Measurements from ENCODE around the gene COX4I2.
"Not testable (repeated sequence)": the region's sequence is repeated elsewhere in the genome, so short reads cannot be mapped to it uniquely, and the experiment has no call there.

COX4I2 gene

GRCh38 chr20:31608251-31608945 lies 29.3 kb upstream of the COX4I2 start:
- DNase-seq, result no peak

GRCh38 chr20:31612271-31612640 lies 25.5 kb upstream of the COX4I2 start:
- not testable (repeated sequence) for DNase-seq

GRCh38 chr20:31615416-31615815 lies 22.3 kb upstream of the COX4I2 start:
- DNase-seq, result no peak

- no peak for DNase-seq
Observed at GRCh38 chr20:31617432-31618104, 20.1 kb upstream of the COX4I2 start.

GRCh38 chr20:31620246-31620645 lies 17.5 kb upstream of the COX4I2 start:
- DNase-seq, result no peak

- DNase-seq, result not testable (repeated sequence)
Observed at GRCh38 chr20:31623123-31623505, 14.6 kb upstream of the COX4I2 start.

GRCh38 chr20:31626534-31626933 lies 11.2 kb upstream of the COX4I2 start:
- not testable (repeated sequence) for DNase-seq

GRCh38 chr20:31628057-31628456 lies 9.7 kb upstream of the COX4I2 start:
- not testable (repeated sequence) for DNase-seq

- DNase-seq, result no peak
Observed at GRCh38 chr20:31630187-31630790, 7.4 kb upstream of the COX4I2 start.

- DNase-seq, result no peak
Observed at GRCh38 chr20:31632548-31633338, 5.0 kb upstream of the COX4I2 start.

GRCh38 chr20:31633339-31633914 lies 4.3 kb upstream of the COX4I2 start:
- no peak for DNase-seq

GRCh38 chr20:31638317-31638716 lies 605 bp downstream of the COX4I2 start:
- DNase-seq, result no peak

GRCh38 chr20:31638816-31639215 lies 1.1 kb downstream of the COX4I2 start:
- no peak for DNase-seq

- DNase-seq, result no peak
Observed at GRCh38 chr20:31640259-31640658, 2.5 kb downstream of the COX4I2 start.

- DNase-seq, result no peak
Observed at GRCh38 chr20:31641391-31641790, 3.7 kb downstream of the COX4I2 start.

- DNase-seq, result no peak
Observed at GRCh38 chr20:31642837-31643236, 5.1 kb downstream of the COX4I2 start.

- no peak for DNase-seq
Observed at GRCh38 chr20:31643522-31643921, 5.8 kb downstream of the COX4I2 start.

GRCh38 chr20:31644701-31645100 lies 7.0 kb downstream of the COX4I2 start:
- DNase-seq, result no peak

GRCh38 chr20:31648104-31648503 lies 10.4 kb downstream of the COX4I2 start:
- DNase-seq, result not testable (repeated sequence)

- DNase-seq, result no peak
Observed at GRCh38 chr20:31652917-31653396, 15.2 kb downstream of the COX4I2 start.

- DNase-seq, result no peak
Observed at GRCh38 chr20:31653561-31653960, 15.8 kb downstream of the COX4I2 start.

- no peak for DNase-seq
Observed at GRCh38 chr20:31654534-31654933, 16.8 kb downstream of the COX4I2 start.

Measured in stimulated activated CD4-positive, alpha-beta T cell treated with anti-CD3 and anti-CD28 coated beads, Interleukin-2, amount 100 ng/mL, for 24 hours (primary cell).